Hepatocyte (in vitro differentiated cells): ENCODE data around the gene PCBP4. TPM values are rescaled to one million over a fixed set of nuclear protein-coding genes. Genes with fewer than 3 reads are reported as not detected.

Experiments used
- DNase-seq: peaks from one replicate; pipeline ENCODE4 v3.0.0-alpha.2; 2016; ENCODE audit warnings: low spot score
- H2AFZ ChIP-seq: fragments of 200-600 bp; sonication (generic); 2 replicates; pipeline ENCODE4 v1.6.0; 2016; ENCODE audit warnings: antibody characterized with exemption, mild to moderate bottlenecking
- H3K27ac ChIP-seq: fragments of 200-600 bp; sonication (generic); 2 replicates; pipeline ENCODE4 v1.5.1; 2016; ENCODE audit warnings: mild to moderate bottlenecking
- H3K27me3 ChIP-seq: fragments of 200-600 bp; sonication (generic); 2 replicates; pipeline ENCODE4 v1.6.1; 2016
- H3K36me3 ChIP-seq: fragments of 200-600 bp; sonication (generic); replicated peaks from 2 replicates; pipeline ENCODE4 v1.5.1; 2016; ENCODE audit warnings: low read depth; ENCODE audit not compliant: insufficient read depth
- H3K4me1 ChIP-seq: fragments of 200-600 bp; sonication (generic); 2 replicates; pipeline ENCODE4 v1.5.1; 2016; ENCODE audit warnings: mild to moderate bottlenecking, moderate library complexity; ENCODE audit not compliant: insufficient read depth
- H3K4me2 ChIP-seq: fragments of 200-600 bp; sonication (generic); 2 replicates; pipeline ENCODE4 v1.6.0; 2016
- H3K4me3 ChIP-seq: fragments of 200-600 bp; sonication (generic); 2 replicates; pipeline ENCODE4 v1.5.1; 2016; ENCODE audit warnings: mild to moderate bottlenecking
- H3K79me2 ChIP-seq: fragments of 200-600 bp; sonication (generic); 2 replicates; pipeline ENCODE4 v1.6.0; 2017; ENCODE audit warnings: mild to moderate bottlenecking
- H3K9me2 ChIP-seq: fragments of 200-600 bp; sonication (generic); replicated peaks from 2 replicates; pipeline ENCODE4 v1.6.0; 2017; ENCODE audit warnings: mild to moderate bottlenecking; ENCODE audit not compliant: insufficient read depth
- H3K9me3 ChIP-seq: fragments of 200-600 bp; sonication (generic); 2 replicates; pipeline ENCODE4 v1.5.1; 2016; ENCODE audit warnings: low read depth, mild to moderate bottlenecking
- H4K20me1 ChIP-seq: fragments of 200-600 bp; sonication (generic); 2 replicates; pipeline ENCODE4 v1.6.0; 2016; ENCODE audit warnings: mild to moderate bottlenecking; ENCODE audit not compliant: insufficient read depth, poor library complexity, severe bottlenecking
- CTCF ChIP-seq: fragments of 200-600 bp; sonication (generic); IDR thresholded peaks from 2 replicates; pipeline ENCODE4 v1.5.1; 2016; ENCODE audit warnings: antibody characterized with exemption, mild to moderate bottlenecking; ENCODE audit not compliant: poor library complexity
- EZH2 ChIP-seq: fragments of 200-600 bp; sonication (generic); IDR thresholded peaks from 2 replicates; pipeline ENCODE4 v1.6.1; 2016; ENCODE audit warnings: antibody characterized with exemption, mild to moderate bottlenecking, borderline replicate concordance
- EZH2phosphoT487 ChIP-seq: fragments of 200-600 bp; sonication (generic); IDR thresholded peaks from one replicate; pipeline ENCODE4 v1.6.1; 2018; ENCODE audit warnings: antibody characterized with exemption, mild to moderate bottlenecking, low read depth, moderate library complexity; ENCODE audit not compliant: unreplicated experiment, severe bottlenecking
- WGBS: methylation state at CpG from one replicate; pipeline ENCODE4 v1.1.6; 2016; ENCODE audit warnings: low lambda C conversion rate; ENCODE audit errors: missing lambda C conversion rate; 5-methylcytosine and 5-hydroxymethylcytosine counted together
- polyA plus RNA-seq: library from polyadenylated mRNA; unstranded; fragments of >200 nt; fragmentation: Nextera tagmentation; extraction: Ambion mirVana; gene quantifications from 2 replicates; pipeline ENCODE4 v1.2.1, GENCODE V29; 2016
- total RNA-seq: library from RNA; depleted of rRNA; stranded (reverse); fragments of >200 nt; gene quantifications from 2 replicates; pipeline ENCODE4 v1.2.3, GENCODE V29; 2014

PCBP4 gene
- total and polyA plus RNA-seq, 2 experiments from 2014 or later, result 42.4 to 60.2 TPM

- no peak overlapping the region for H3K4me2 ChIP-seq
- no peaks in the 10 kb centered on the region for H3K9me2 ChIP-seq
- no peak overlapping the region for H3K4me3 ChIP-seq
- H3K36me3 ChIP-seq, result no peaks in the 10 kb centered on the region
- H4K20me1 ChIP-seq, result no peaks in the 10 kb centered on the region
- peaks cover 7% of the 10 kb centered on the region for H3K79me2 ChIP-seq
- H3K4me1 ChIP-seq, result peaks cover 11% of the 10 kb centered on the region
- no peak for DNase-seq
- WGBS, result 100% methylated on average over 7 of the region's 7 CpGs
- TF ChIP-seq CTCF (no peak), EZH2 (no peak), EZH2phosphoT487 (no peak)
- no peak overlapping the region for H3K27ac ChIP-seq
- no peak overlapping the region for H2AFZ ChIP-seq
- peaks cover 10% of the 10 kb centered on the region for H3K27me3 ChIP-seq
- no peaks in the 10 kb centered on the region for H3K9me3 ChIP-seq
These were observed 7.6 kb downstream of the PCBP4 start for GRCh38 chr3:51959651-51960050.

GRCh38 chr3:51958603-51959521, 8.4 kb downstream of the PCBP4 start:
- 95% methylated on average over 20 of the region's 20 CpGs for WGBS
- Histone ChIP-seq H2AFZ (no peak overlapping the region), H3K4me1 (peaks cover 11% of the 10 kb centered on the region), H3K9me2 (no peaks in the 10 kb centered on the region), H3K9me3 (no peaks in the 10 kb centered on the region), H3K36me3 (no peaks in the 10 kb centered on the region), H3K4me3 (no peak overlapping the region), H3K79me2 (peaks cover under 1% of the 10 kb centered on the region), H3K27me3 (peaks cover 17% of the 10 kb centered on the region), H4K20me1 (no peaks in the 10 kb centered on the region), H3K4me2 (no peak overlapping the region), H3K27ac (no peak overlapping the region)
- TF ChIP-seq CTCF (no peak), EZH2phosphoT487 (no peak), EZH2 (no peak)
- no peak for DNase-seq

- Histone ChIP-seq H3K4me3 (no peak overlapping the region), H3K79me2 (no peaks in the 10 kb centered on the region), H3K27ac (no peak overlapping the region), H3K9me3 (no peaks in the 10 kb centered on the region), H3K4me2 (no peak overlapping the region), H3K36me3 (no peaks in the 10 kb centered on the region), H2AFZ (no peak overlapping the region), H3K9me2 (no peaks in the 10 kb centered on the region), H4K20me1 (no peaks in the 10 kb centered on the region), H3K4me1 (peaks cover 11% of the 10 kb centered on the region), H3K27me3 (peaks cover 22% of the 10 kb centered on the region)
- DNase-seq, result no peak
- 95% methylated on average over 15 of the region's 15 CpGs for WGBS
- TF ChIP-seq EZH2, result no peak
- no peak for TF ChIP-seq CTCF
- no peak for TF ChIP-seq EZH2phosphoT487
These were observed 9.6 kb downstream of the PCBP4 start for GRCh38 chr3:51957520-51958205.
